Coronary artery (tissue), 2 donors: ENCODE results near the gene AP1S1.
"Not testable (repeated sequence)": the region's sequence is repeated elsewhere in the genome, so short reads cannot be mapped to it uniquely, and the experiment has no call there.

Experiments used
- DNase-seq: peaks from one replicate; pipeline ENCODE4 v3.0.0-alpha.2; 2017; ENCODE audit warnings: low spot score
- H3K27ac ChIP-seq, 2 donors: fragments of 200-600 bp; sonication (generic); one replicate each; pipeline ENCODE4 v1.5.1; 2016 to 2019
- H3K4me3 ChIP-seq: fragments of 200-600 bp; sonication (generic); 2 replicates; pipeline ENCODE4 v1.5.1; 2016; ENCODE audit warnings: mild to moderate bottlenecking, moderate library complexity
- CTCF ChIP-seq: fragments of 200-600 bp; sonication (generic); IDR thresholded peaks from one replicate; pipeline ENCODE4 v1.5.1; 2019; ENCODE audit warnings: antibody characterized with exemption

AP1S1 gene

GRCh38 chr7:101111261-101111660, 43.0 kb upstream of the AP1S1 start:
- DNase-seq, result no peak
- TF ChIP-seq CTCF, result no peak
- Histone ChIP-seq H3K27ac (peak overlapping the region; percentile 79 to 80), H3K4me3 (no peak overlapping the region)

- Histone ChIP-seq H3K27ac (peak overlapping the region; percentile 79 to 80), H3K4me3 (no peak overlapping the region)
- TF ChIP-seq CTCF, result no peak
- peak; percentile 89 for DNase-seq
These were observed 42.0 kb upstream of the AP1S1 start for GRCh38 chr7:101112233-101112632.

GRCh38 chr7:101113140-101113539, 41.1 kb upstream of the AP1S1 start:
- peak overlapping the region; percentile 79 to 80 for H3K27ac ChIP-seq
- not testable (repeated sequence) for DNase-seq, H3K4me3 ChIP-seq

GRCh38 chr7:101113836-101114235, 40.4 kb upstream of the AP1S1 start:
- Histone ChIP-seq H3K4me3 (no peak overlapping the region), H3K27ac (peak overlapping the region; percentile 12 to 70)
- DNase-seq, result no peak
- no peak for TF ChIP-seq CTCF

- DNase-seq, result no peak
- Histone ChIP-seq H3K27ac (peak overlapping the region; percentile 12 to 70), H3K4me3 (no peak overlapping the region)
- no peak for TF ChIP-seq CTCF
These were observed 39.8 kb upstream of the AP1S1 start for GRCh38 chr7:101114492-101114891.

GRCh38 chr7:101115215-101115614, 39.1 kb upstream of the AP1S1 start:
- no peak for DNase-seq
- H3K27ac ChIP-seq, result peak overlapping the region in 1 of 2 donors; percentile 49
- no peak overlapping the region for H3K4me3 ChIP-seq
- no peak for TF ChIP-seq CTCF

GRCh38 chr7:101116898-101117297, 37.4 kb upstream of the AP1S1 start:
- Histone ChIP-seq H3K4me3 (no peak overlapping the region), H3K27ac (peak overlapping the region; percentile 62 to 93)
- no peak for DNase-seq
- no peak for TF ChIP-seq CTCF

- DNase-seq, result peak; percentile 50
- TF ChIP-seq CTCF, result no peak
- Histone ChIP-seq H3K4me3 (no peak overlapping the region), H3K27ac (peak overlapping the region; percentile 62 to 93)
These were observed 35.4 kb upstream of the AP1S1 start for GRCh38 chr7:101118856-101119255.
